H9 (cell line): ENCODE data around the gene TMEM273. TPM values are rescaled to one million over a fixed set of nuclear protein-coding genes. Genes with fewer than 3 reads are reported as not detected.

Experiments
- DNase-seq: peaks from one replicate; pipeline ENCODE4 v3.0.0-alpha.2; 2017
- H2AFZ ChIP-seq: one replicate; pipeline ENCODE4 v1.6.1; 2013; ENCODE audit warnings: mild to moderate bottlenecking, low read length, control low read depth, moderate library complexity
- H2AK5ac ChIP-seq: 2 replicates; pipeline ENCODE4 v1.6.1; 2013; ENCODE audit warnings: low read length, control low read depth, mixed read lengths; ENCODE audit not compliant: insufficient read length
- H2BK120ac ChIP-seq: one replicate; pipeline ENCODE4 v1.6.1; 2013; ENCODE audit warnings: low read depth, mild to moderate bottlenecking, low read length, control low read depth, inconsistent platforms; ENCODE audit not compliant: poor library complexity, severe bottlenecking
- H2BK12ac ChIP-seq: 2 replicates; pipeline ENCODE4 v1.6.1; 2013; ENCODE audit warnings: low read length, control low read depth, mixed read lengths, low read depth; ENCODE audit not compliant: insufficient read length
- H2BK15ac ChIP-seq: 2 replicates; pipeline ENCODE4 v1.6.1; 2013; ENCODE audit warnings: low read depth, low read length, control low read depth
- H2BK20ac ChIP-seq: one replicate; pipeline ENCODE4 v1.6.1; 2013; ENCODE audit warnings: low read depth, mild to moderate bottlenecking, low read length, control low read depth, inconsistent platforms; ENCODE audit not compliant: poor library complexity, severe bottlenecking
- H2BK5ac ChIP-seq: 2 replicates; pipeline ENCODE4 v1.6.1; 2013; ENCODE audit warnings: low read length, control low read depth, mixed read lengths; ENCODE audit not compliant: insufficient read length
- H3K14ac ChIP-seq: 2 replicates; pipeline ENCODE4 v1.6.1; 2013; ENCODE audit warnings: low read length, control low read depth; ENCODE audit not compliant: insufficient read depth
- H3K18ac ChIP-seq: 2 replicates; pipeline ENCODE4 v1.6.1; 2013; ENCODE audit warnings: low read depth, mild to moderate bottlenecking, mixed read lengths, low read length, control low read depth; ENCODE audit not compliant: insufficient read length
- H3K23ac ChIP-seq: 2 replicates; pipeline ENCODE4 v1.6.1; 2013; ENCODE audit warnings: low read length, control low read depth, mixed read lengths, low read depth; ENCODE audit not compliant: insufficient read length
- H3K23me2 ChIP-seq: 2 replicates; pipeline ENCODE4 v1.6.1; 2013; ENCODE audit warnings: low read depth, mild to moderate bottlenecking, mixed read lengths, low read length, control low read depth; ENCODE audit not compliant: insufficient read length, poor library complexity, severe bottlenecking
- H3K27ac ChIP-seq: 2 replicates; pipeline ENCODE4 v1.5.1; 2013; ENCODE audit warnings: low read length, control low read depth, mixed read lengths, low read depth; ENCODE audit not compliant: insufficient read length
- H3K27me3 ChIP-seq: 2 replicates; pipeline ENCODE4 v1.6.1; 2013; ENCODE audit warnings: low read length, control low read depth, inconsistent platforms; ENCODE audit not compliant: insufficient read depth
- H3K4ac ChIP-seq: 2 replicates; pipeline ENCODE4 v1.6.1; 2013; ENCODE audit warnings: low read depth, mild to moderate bottlenecking, control low read depth, inconsistent platforms, low read length, moderate library complexity
- H3K4me1 ChIP-seq: 2 replicates; pipeline ENCODE4 v1.6.1; 2013; ENCODE audit warnings: low read length, control low read depth, inconsistent platforms; ENCODE audit not compliant: insufficient read depth
- H3K4me2 ChIP-seq: 2 replicates; pipeline ENCODE4 v1.6.1; 2013; ENCODE audit warnings: low read length, control low read depth, mixed read lengths; ENCODE audit not compliant: insufficient read length, insufficient read depth
- H3K56ac ChIP-seq: 2 replicates; pipeline ENCODE4 v1.6.1; 2013; ENCODE audit warnings: low read depth, mild to moderate bottlenecking, mixed read lengths, low read length, control low read depth; ENCODE audit not compliant: insufficient read length
- H3K79me1 ChIP-seq: 2 replicates; pipeline ENCODE4 v1.6.1; 2013; ENCODE audit warnings: low read depth, mild to moderate bottlenecking, moderate library complexity, low read length, control low read depth, inconsistent platforms; ENCODE audit not compliant: insufficient read depth, poor library complexity, severe bottlenecking
- H3K79me2 ChIP-seq: 2 replicates; pipeline ENCODE4 v1.6.1; 2013; ENCODE audit warnings: low read length, control low read depth, inconsistent platforms; ENCODE audit not compliant: insufficient read depth
- H3K9ac ChIP-seq: 2 replicates; pipeline ENCODE4 v1.6.1; 2013; ENCODE audit warnings: low read length, control low read depth, mixed read lengths; ENCODE audit not compliant: insufficient read length; ENCODE audit errors: extremely low read depth
- H3K9me3 ChIP-seq: one replicate; pipeline ENCODE4 v1.6.1; 2013; ENCODE audit warnings: low read depth, low read length, inconsistent platforms; ENCODE audit not compliant: control insufficient read depth
- H3T11ph ChIP-seq: one replicate; pipeline ENCODE4 v1.6.1; 2013; ENCODE audit warnings: mild to moderate bottlenecking, low read length, control low read depth, inconsistent platforms
- H4K20me1 ChIP-seq: one replicate; pipeline ENCODE4 v1.6.1; 2013; ENCODE audit not compliant: control insufficient read depth, insufficient read length, insufficient read depth
- H4K5ac ChIP-seq: 2 replicates; pipeline ENCODE4 v1.6.1; 2013; ENCODE audit warnings: low read depth, mild to moderate bottlenecking, mixed read lengths, low read length, control low read depth; ENCODE audit not compliant: insufficient read length
- H4K8ac ChIP-seq: replicated peaks from 2 replicates; pipeline ENCODE4 v1.6.1; 2013; ENCODE audit warnings: low read length, control low read depth, mixed read lengths, low read depth; ENCODE audit not compliant: insufficient read length
- H4K91ac ChIP-seq: 2 replicates; pipeline ENCODE4 v1.6.1; 2013; ENCODE audit warnings: low read depth, mild to moderate bottlenecking, moderate library complexity, mixed read lengths, low read length, control low read depth; ENCODE audit not compliant: insufficient read length
- H3K27ac Mint-ChIP-seq, 3 experiments: 2 replicates in 2 of 3; 3 replicates in 1 of 3; pipeline ENCODE4 v1.8.0; 2020 to 2021; ENCODE audit warnings: mixed read lengths in 3 of 3, mild to moderate bottlenecking in 1 of 3, moderate library complexity in 1 of 3
- H3K27me3 Mint-ChIP-seq: 2 replicates; pipeline ENCODE4 v1.8.0; 2021; ENCODE audit warnings: low read depth, mild to moderate bottlenecking, moderate library complexity, mixed read lengths
- H3K36me3 Mint-ChIP-seq, 3 experiments: 2 replicates in 2 of 3; 3 replicates in 1 of 3; pipeline ENCODE4 v1.8.0; 2020 to 2021; ENCODE audit warnings: low read depth in 3 of 3, mixed read lengths in 3 of 3; ENCODE audit not compliant: insufficient read depth in 1 of 3
- H3K4me1 Mint-ChIP-seq, 2 experiments: 2 replicates each; pipeline ENCODE4 v1.8.0; 2020; ENCODE audit warnings: mixed read lengths in 2 of 2
- H3K4me3 Mint-ChIP-seq, 2 experiments: 2 replicates in 1 of 2; 3 replicates in 1 of 2; pipeline ENCODE4 v1.8.0; 2020 to 2021; ENCODE audit warnings: mild to moderate bottlenecking in 2 of 2, mixed read lengths in 2 of 2, moderate library complexity in 1 of 2
- H3K9me3 Mint-ChIP-seq, 2 experiments: 2 replicates in 1 of 2; 3 replicates in 1 of 2; pipeline ENCODE4 v1.8.0; 2020; ENCODE audit warnings: mild to moderate bottlenecking in 2 of 2, mixed read lengths in 2 of 2, moderate library complexity in 1 of 2
- WGBS: extraction: QIAGEN DNeasy Blood & Tissue Kit; methylation state at CpG from one replicate; pipeline ENCODE4 v1.1.7; 2013; ENCODE audit warnings: missing lambda C conversion rate, low lambda C conversion rate, mixed read lengths; ENCODE audit not compliant: insufficient read length; ENCODE audit errors: extremely low coverage; 5-methylcytosine and 5-hydroxymethylcytosine counted together
- total RNA-seq: library from RNA; stranded (reverse); gene quantifications from 2 replicates; pipeline ENCODE4 v1.2.1, GENCODE V29; 2021
- TF ChIP-seq, protein P1 (sequence below): fragments of 200-600 bp; sonication (generic); conservative IDR thresholded peaks from 3 replicates; pipeline ENCODE4 v1.8.0; 2021; ENCODE audit warnings: antibody characterized with exemption, mild to moderate bottlenecking

Gene TMEM273
- total RNA-seq, 1 experiment from 2014 or later = not detected

DNA sequence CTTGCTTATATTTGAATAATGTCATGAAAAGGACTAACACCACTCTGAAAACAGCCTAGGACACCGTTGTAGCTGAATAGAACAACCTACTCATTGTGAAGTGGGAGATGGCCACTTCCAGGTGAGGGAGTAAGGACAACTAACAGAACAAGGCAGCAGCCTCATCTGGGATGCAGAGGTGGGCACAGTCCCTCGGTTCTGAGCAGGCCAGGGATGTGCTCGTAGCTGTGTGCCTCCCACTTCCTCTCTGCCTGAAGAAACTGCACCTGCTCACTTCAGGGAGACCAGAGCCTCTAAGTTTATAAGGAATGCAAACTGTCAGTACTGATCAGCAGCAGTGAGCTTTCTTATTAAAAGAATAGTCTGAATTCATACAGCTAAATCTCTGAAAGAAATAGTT is 75.3 kb downstream of the TMEM273 start:
- H3K9me3 Mint-ChIP-seq = no peaks in the 10 kb centered on the region
- no CpG with 5 or more reads among the region's 3 CpGs for WGBS
- no peak overlapping the region for H3K18ac ChIP-seq

More for the DNA sequence above, 75.3 kb downstream of the TMEM273 start:
- TF ChIP-seq, protein P1, sequence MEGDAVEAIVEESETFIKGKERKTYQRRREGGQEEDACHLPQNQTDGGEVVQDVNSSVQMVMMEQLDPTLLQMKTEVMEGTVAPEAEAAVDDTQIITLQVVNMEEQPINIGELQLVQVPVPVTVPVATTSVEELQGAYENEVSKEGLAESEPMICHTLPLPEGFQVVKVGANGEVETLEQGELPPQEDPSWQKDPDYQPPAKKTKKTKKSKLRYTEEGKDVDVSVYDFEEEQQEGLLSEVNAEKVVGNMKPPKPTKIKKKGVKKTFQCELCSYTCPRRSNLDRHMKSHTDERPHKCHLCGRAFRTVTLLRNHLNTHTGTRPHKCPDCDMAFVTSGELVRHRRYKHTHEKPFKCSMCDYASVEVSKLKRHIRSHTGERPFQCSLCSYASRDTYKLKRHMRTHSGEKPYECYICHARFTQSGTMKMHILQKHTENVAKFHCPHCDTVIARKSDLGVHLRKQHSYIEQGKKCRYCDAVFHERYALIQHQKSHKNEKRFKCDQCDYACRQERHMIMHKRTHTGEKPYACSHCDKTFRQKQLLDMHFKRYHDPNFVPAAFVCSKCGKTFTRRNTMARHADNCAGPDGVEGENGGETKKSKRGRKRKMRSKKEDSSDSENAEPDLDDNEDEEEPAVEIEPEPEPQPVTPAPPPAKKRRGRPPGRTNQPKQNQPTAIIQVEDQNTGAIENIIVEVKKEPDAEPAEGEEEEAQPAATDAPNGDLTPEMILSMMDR = no peak
- H3K79me2 ChIP-seq = no peaks in the 10 kb centered on the region
- no peak overlapping the region for H2BK120ac ChIP-seq
- H3K79me1 ChIP-seq = no peaks in the 10 kb centered on the region
- H3K27me3 Mint-ChIP-seq = peaks cover 33% of the 10 kb centered on the region
- H2AFZ ChIP-seq = no peak overlapping the region
- H4K20me1 ChIP-seq = no peaks in the 10 kb centered on the region
- H2BK20ac ChIP-seq = no peak overlapping the region
- H3K4ac ChIP-seq = no peak overlapping the region
- peaks cover 5% of the 10 kb centered on the region for H3K23me2 ChIP-seq
- no peak for DNase-seq
- H3K9me3 ChIP-seq = no peaks in the 10 kb centered on the region
- no peaks in the 10 kb centered on the region; the same call in 1 of the 2 replicates for H3K27me3 ChIP-seq
- H3K27ac Mint-ChIP-seq = no peak overlapping the region
- no peaks in the 10 kb centered on the region for H3K4me1 ChIP-seq
- H3K4me2 ChIP-seq = no peak overlapping the region
- no peak overlapping the region for H2BK15ac ChIP-seq
- no peak overlapping the region for H3K4me3 Mint-ChIP-seq
- no peak overlapping the region for H3K23ac ChIP-seq
- H3K4me1 Mint-ChIP-seq = peaks cover 9 to 10% of the 10 kb centered on the region in 2 experiments; a peak in 3 of 4 replicates
- no peak overlapping the region for H3T11ph ChIP-seq
- H3K56ac ChIP-seq = no peak overlapping the region
- no peak overlapping the region for H2AK5ac ChIP-seq
- no peak overlapping the region for H3K14ac ChIP-seq
- no peak overlapping the region for H3K27ac ChIP-seq
- H4K5ac ChIP-seq = no peak overlapping the region
- H4K91ac ChIP-seq = no peak overlapping the region
- no peak overlapping the region for H3K9ac ChIP-seq
- H3K36me3 Mint-ChIP-seq = no peaks in the 10 kb centered on the region
- H2BK5ac ChIP-seq = no peak overlapping the region
- no peak overlapping the region for H2BK12ac ChIP-seq
- H4K8ac ChIP-seq = no peak overlapping the region
